HepG2 (cell line): Measurements from ENCODE around the gene AHR.

Experiments
- CHD2 ChIP-seq: IDR thresholded peaks from 2 replicates; pipeline ENCODE4 v1.6.1; 2011; ENCODE audit warnings: low read depth, low read length, improper control_type of control experiment
- CREM ChIP-seq, 2 experiments: sonication (generic) in 1 of 2; formaldehyde crosslinking in 1 of 2; IDR thresholded peaks; 2 replicates each; pipeline versions ENCODE4 v1.4.0 to v1.6.1; 2016 to 2020; ENCODE audit warnings: antibody characterized with exemption in 1 of 2, mild to moderate bottlenecking in 1 of 2, missing genetic modification reagents in 1 of 2
- ERF ChIP-seq: IDR thresholded peaks from 2 replicates; pipeline ENCODE4 v1.6.1; 2018; ENCODE audit warnings: missing biosample characterization, missing genetic modification reagents
- FOXJ3 ChIP-seq: sonication (generic); formaldehyde crosslinking; IDR thresholded peaks from 2 replicates; pipeline ENCODE4 v1.4.0; 2020; ENCODE audit warnings: missing genetic modification reagents, mild to moderate bottlenecking, borderline replicate concordance
- HNRNPUL1 ChIP-seq: fragments of 200-400 bp; formaldehyde crosslinking; IDR thresholded peaks from 2 replicates; pipeline ENCODE4 v1.6.1; 2017; ENCODE audit warnings: low read depth, mild to moderate bottlenecking, low read length, moderate library complexity
- PLRG1 ChIP-seq: fragments of 450-650 bp; conservative IDR thresholded peaks from 2 replicates; pipeline ENCODE4 v1.6.1; 2016
- POLR2AphosphoS5 ChIP-seq: IDR thresholded peaks from 2 replicates; pipeline ENCODE4 v1.6.1; 2012; ENCODE audit warnings: low read depth, low read length
- RBAK ChIP-seq: sonication (generic); formaldehyde crosslinking; IDR thresholded peaks from 2 replicates; pipeline ENCODE4 v1.5.1; 2020; ENCODE audit warnings: mild to moderate bottlenecking, missing genetic modification reagents
- RBM22 ChIP-seq: fragments of 200-400 bp; formaldehyde crosslinking; optimal IDR thresholded peaks from 2 replicates; pipeline ENCODE3; 2017; ENCODE audit warnings: mild to moderate bottlenecking, low read length, moderate library complexity
- SNAPC2 ChIP-seq: sonication (generic); formaldehyde crosslinking; IDR thresholded peaks from 2 replicates; pipeline ENCODE4 v1.8.1; 2022; ENCODE audit warnings: mild to moderate bottlenecking, missing genetic modification reagents
- ZNF280B ChIP-seq: sonication (generic); formaldehyde crosslinking; IDR thresholded peaks from 2 replicates; pipeline ENCODE4 v1.5.0; 2020; ENCODE audit warnings: missing genetic modification reagents, mild to moderate bottlenecking, borderline replicate concordance

DNA sequence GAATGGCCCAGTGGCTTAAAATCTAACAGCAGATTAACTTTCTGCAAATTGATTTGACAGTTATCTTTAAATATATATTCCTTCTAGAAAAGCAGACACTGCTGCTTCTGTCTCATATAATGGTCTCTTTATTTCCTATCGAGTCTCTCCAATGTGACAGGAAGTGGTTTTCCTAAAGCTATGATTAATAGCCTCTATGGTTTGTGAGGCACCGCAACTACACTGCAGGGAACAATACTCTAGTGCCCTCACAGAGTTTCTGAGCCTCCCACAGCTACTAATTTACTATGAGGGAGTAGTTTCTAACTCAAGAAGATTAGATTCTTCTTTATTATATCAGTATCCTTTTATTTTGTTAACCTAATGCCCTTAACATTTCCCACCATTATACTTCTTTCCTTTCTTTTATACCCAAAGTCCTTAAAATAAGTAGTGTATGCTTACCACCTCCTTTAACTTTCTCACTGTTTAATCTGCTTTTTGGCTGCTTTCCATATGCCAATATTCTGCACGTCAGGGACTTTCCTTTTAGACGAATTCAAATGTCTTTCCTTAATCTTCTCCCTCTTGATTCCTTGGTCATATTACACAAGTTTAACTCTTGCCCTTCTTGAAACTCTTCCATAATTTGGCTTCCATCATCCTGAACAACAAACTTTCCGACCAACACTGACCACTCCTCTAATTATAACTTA is 23.8 kb upstream of the AHR start:
- no peak for TF ChIP-seq FOXJ3 (CRISPR knock-in tag)
- no peak for TF ChIP-seq PLRG1
- TF ChIP-seq RBM22: no peak
- TF ChIP-seq CREM (IDR thresholded peaks at IDR 0.05): no peak
- no peak for TF ChIP-seq CREM (CRISPR knock-in tag; IDR thresholded peaks at IDR 0.05)
- TF ChIP-seq POLR2AphosphoS5: no peak
- no peak for TF ChIP-seq RBAK
- no peak for TF ChIP-seq CHD2
- no peak for TF ChIP-seq ZNF280B (CRISPR knock-in tag)
- no peak for TF ChIP-seq HNRNPUL1
- TF ChIP-seq SNAPC2 (CRISPR knock-in tag): no peak
- no peak for TF ChIP-seq ERF (CRISPR knock-in tag)
